Gastroesophageal sphincter (tissue), 4 donors: Measurements from ENCODE around the gene SLC17A9. TPM values are rescaled to one million over a fixed set of nuclear protein-coding genes. Genes with fewer than 3 reads are reported as not detected.

Source experiments
- ATAC-seq: fragments of 150-250 bp; one replicate; pipeline ENCODE4 v1.9.1; 2016; ENCODE audit warnings: mild to moderate bottlenecking, moderate library complexity
- H3K27ac ChIP-seq, 4 donors: fragments of 200-600 bp; sonication (generic) in 3 of 4; 1 replicate in 3 of 4; 2 replicates in 1 of 4; pipeline ENCODE4 v1.5.1; 2016 to 2019
- H3K27me3 ChIP-seq: fragments of 200-600 bp; sonication (generic); one replicate; pipeline ENCODE4 v1.5.1; 2019
- H3K36me3 ChIP-seq, 2 donors: fragments of 200-600 bp; sonication (generic); one replicate each; pipeline ENCODE4 v1.5.1; 2019; ENCODE audit warnings: control low read depth in 1 of 2
- H3K4me1 ChIP-seq, 3 donors: fragments of 200-600 bp; sonication (generic); 1 replicate in 2 of 3; 2 replicates in 1 of 3; pipeline ENCODE4 v1.5.1; 2016 to 2019; ENCODE audit warnings: control low read depth in 2 of 3
- H3K4me3 ChIP-seq, 2 donors: fragments of 200-600 bp; sonication (generic); one replicate each; pipeline ENCODE4 v1.5.1; 2019; ENCODE audit warnings: mild to moderate bottlenecking in 1 of 2, moderate library complexity in 1 of 2
- H3K9me3 ChIP-seq, 3 donors: fragments of 200-600 bp; sonication (generic); one replicate each; pipeline ENCODE4 v1.5.1; 2017 to 2019; ENCODE audit warnings: control low read depth in 2 of 3
- EP300 ChIP-seq: sonication (generic); formaldehyde crosslinking; IDR thresholded peaks from one replicate; pipeline ENCODE4 v1.6.1; 2017; ENCODE audit warnings: antibody characterized with exemption, mild to moderate bottlenecking
- POLR2A ChIP-seq, 2 donors: fragments of 450-650 bp; IDR thresholded peaks; one replicate each; pipeline ENCODE4 v1.6.1; 2017; ENCODE audit warnings: antibody characterized with exemption in 2 of 2, mild to moderate bottlenecking in 2 of 2, moderate library complexity in 1 of 2
- POLR2AphosphoS5 ChIP-seq: sonication (generic); formaldehyde crosslinking; IDR thresholded peaks from one replicate; pipeline ENCODE4 v1.6.1; 2017; ENCODE audit warnings: antibody characterized with exemption
- WGBS, 2 donors: methylation state at CpG; one replicate each; pipeline ENCODE4 v1.1.5; 2018; ENCODE audit warnings: low coverage in 1 of 2; 5-methylcytosine and 5-hydroxymethylcytosine counted together
- total RNA-seq, 4 donors: library from RNA; depleted of rRNA; stranded (reverse); fragments of >200 nt; gene quantifications; one replicate each; pipeline ENCODE4 v1.1.0, GENCODE V29; 2016
- TF ChIP-seq, protein P1 (sequence below), 4 experiments: fragments of 200-600 bp in 2 of 4; fragments of 450-650 bp in 2 of 4; sonication (generic) in 1 of 4; IDR thresholded peaks; one replicate each; pipeline ENCODE4 v1.5.1; 2017 to 2019; ENCODE audit warnings: antibody characterized with exemption in 4 of 4, mild to moderate bottlenecking in 2 of 4, moderate library complexity in 2 of 4

The SLC17A9 gene
- total RNA-seq, 4 donors from 2014 or later, result 1.3 to 4.6 (median 2.8) TPM

DNA sequence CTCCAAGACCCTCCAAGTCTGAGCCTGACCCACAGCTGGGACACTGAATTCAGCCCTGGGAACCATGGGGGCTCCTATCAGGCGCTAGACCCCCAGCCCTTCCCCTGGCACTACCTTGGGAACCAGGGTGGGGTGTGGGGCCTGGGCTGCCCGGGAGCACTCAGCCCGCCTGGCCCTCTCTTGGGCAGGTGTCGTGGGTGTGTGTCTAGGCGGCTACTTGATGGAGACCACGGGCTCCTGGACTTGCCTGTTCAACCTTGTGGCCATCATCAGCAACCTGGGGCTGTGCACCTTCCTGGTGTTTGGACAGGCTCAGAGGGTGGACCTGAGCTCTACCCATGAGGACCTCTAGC, 14.6 kb downstream of the SLC17A9 start:
- H3K4me1 ChIP-seq, result peaks cover 0 to under 1% (median 0%) of the 10 kb centered on the region in 3 donors
- no peak overlapping the region for H3K27ac ChIP-seq
- no peak for ATAC-seq
- peaks cover 0 to 35% of the 10 kb centered on the region in 2 donors for H3K36me3 ChIP-seq
- peaks cover 36% of the 10 kb centered on the region for H3K27me3 ChIP-seq
- WGBS, 2 donors, result no CpG with 5 or more reads among the region's 6 CpGs
- no peaks in the 10 kb centered on the region for H3K9me3 ChIP-seq
- TF ChIP-seq, protein P1, sequence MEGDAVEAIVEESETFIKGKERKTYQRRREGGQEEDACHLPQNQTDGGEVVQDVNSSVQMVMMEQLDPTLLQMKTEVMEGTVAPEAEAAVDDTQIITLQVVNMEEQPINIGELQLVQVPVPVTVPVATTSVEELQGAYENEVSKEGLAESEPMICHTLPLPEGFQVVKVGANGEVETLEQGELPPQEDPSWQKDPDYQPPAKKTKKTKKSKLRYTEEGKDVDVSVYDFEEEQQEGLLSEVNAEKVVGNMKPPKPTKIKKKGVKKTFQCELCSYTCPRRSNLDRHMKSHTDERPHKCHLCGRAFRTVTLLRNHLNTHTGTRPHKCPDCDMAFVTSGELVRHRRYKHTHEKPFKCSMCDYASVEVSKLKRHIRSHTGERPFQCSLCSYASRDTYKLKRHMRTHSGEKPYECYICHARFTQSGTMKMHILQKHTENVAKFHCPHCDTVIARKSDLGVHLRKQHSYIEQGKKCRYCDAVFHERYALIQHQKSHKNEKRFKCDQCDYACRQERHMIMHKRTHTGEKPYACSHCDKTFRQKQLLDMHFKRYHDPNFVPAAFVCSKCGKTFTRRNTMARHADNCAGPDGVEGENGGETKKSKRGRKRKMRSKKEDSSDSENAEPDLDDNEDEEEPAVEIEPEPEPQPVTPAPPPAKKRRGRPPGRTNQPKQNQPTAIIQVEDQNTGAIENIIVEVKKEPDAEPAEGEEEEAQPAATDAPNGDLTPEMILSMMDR (IDR thresholded peaks at IDR 0.05), result no peak
- no peak for TF ChIP-seq POLR2A (IDR thresholded peaks at IDR 0.05)
- no peak for TF ChIP-seq EP300
- TF ChIP-seq POLR2AphosphoS5, result no peak
- H3K4me3 ChIP-seq, result no peak overlapping the region

DNA sequence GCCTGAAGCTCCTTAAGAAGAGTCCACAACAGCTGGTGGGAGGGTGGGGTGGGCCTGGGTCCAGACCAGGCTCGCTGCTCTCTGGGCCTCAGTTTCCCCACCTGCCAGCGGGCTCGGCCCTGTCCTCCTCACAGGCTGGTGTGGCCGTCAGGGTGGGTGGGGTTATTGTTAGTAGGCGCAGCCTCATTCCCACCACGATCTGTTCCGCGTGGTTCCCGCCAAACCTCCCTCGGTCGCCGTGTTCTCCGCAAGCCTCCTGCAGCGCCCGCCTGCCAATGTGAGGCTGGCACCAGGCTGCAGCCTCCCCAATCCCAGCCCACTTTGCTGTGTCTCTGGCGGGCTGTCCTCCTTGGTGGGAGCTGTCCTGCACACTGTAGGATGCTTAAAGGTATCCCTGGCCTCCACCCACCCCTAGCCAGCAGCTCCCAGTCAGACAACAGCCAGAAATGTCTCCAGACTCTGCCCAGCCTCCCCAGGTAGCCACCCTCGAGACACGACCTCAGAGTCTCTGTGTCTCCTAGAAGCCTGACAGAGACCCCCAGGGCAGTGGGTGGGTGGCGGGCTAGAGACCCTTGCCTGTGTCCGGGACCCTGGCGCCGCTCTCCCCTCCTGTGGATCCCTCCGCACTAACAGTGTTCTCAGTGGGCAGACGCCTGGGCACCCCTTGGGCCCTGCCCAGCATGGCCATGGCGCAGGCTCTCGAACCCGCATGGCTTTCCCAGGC, 15.3 kb downstream of the SLC17A9 start:
- 94% methylated on average over 17 of the region's 27 CpGs; no CpG with 5 or more reads in 1 of the 2 donors for WGBS, 2 donors
- H3K9me3 ChIP-seq, result no peaks in the 10 kb centered on the region
- no peak for ATAC-seq
- TF ChIP-seq POLR2A (IDR thresholded peaks at IDR 0.05) (no peak), EP300 (no peak), POLR2AphosphoS5 (no peak)
- TF ChIP-seq, protein P1 (IDR thresholded peaks at IDR 0.05), result no peak
- peaks cover 0 to 29% of the 10 kb centered on the region in 2 donors for H3K36me3 ChIP-seq
- no peak overlapping the region for H3K4me3 ChIP-seq
- H3K27me3 ChIP-seq, result peaks cover 43% of the 10 kb centered on the region
- H3K27ac ChIP-seq, result no peak overlapping the region
- peaks cover 0 to 8% (median 4%) of the 10 kb centered on the region in 3 donors for H3K4me1 ChIP-seq

DNA sequence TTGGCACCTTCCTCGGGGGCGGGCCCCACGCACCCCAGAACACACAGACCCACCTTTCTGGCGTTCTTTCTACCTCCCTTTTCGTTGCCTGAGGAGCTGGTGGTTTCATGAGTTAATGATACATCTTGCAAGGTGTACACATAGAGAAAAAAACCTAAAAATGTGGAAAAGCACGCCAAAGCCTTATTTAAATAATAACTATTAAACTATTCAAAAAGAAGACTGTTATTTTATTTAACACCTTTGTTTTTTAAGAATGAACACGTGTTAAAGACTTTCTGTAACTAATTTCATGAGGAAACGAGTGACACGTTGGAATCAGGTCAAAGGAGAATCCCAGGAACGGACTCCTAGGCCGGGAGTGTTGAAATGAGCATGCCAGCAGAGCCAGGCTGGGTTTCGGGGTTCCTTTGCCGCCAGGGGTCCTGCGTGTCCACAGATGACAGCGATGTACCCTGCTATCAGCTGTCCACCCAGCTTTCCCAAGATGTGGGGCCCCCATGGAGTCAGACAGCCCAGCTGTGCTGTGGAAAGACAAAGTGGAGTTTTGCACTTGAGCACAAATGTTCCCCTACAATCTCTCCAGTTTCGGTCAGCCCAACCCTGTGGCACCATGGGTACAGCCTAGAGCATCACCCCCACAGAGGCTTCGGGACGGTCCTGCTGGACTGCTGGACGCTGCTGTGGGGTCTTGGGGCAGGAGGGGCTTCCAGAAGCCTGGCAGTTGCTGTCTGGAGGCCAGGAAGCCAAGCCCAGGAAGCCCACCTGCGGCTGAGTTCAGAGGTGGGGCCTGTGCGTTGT, 16.1 kb downstream of the SLC17A9 start:
- 72 to 80% methylated on average over 11 to 15 of the region's 21 CpGs for WGBS, 2 donors
- Histone ChIP-seq H3K36me3 (peaks cover 0 to 21% of the 10 kb centered on the region in 2 donors), H3K9me3 (no peaks in the 10 kb centered on the region), H3K27me3 (peaks cover 50% of the 10 kb centered on the region), H3K4me1 (peaks cover 0 to 15% (median 5%) of the 10 kb centered on the region in 3 donors), H3K27ac (no peak overlapping the region), H3K4me3 (no peak overlapping the region)
- ATAC-seq, result no peak
- TF ChIP-seq EP300 (no peak), POLR2A (IDR thresholded peaks at IDR 0.05) (no peak), POLR2AphosphoS5 (no peak)
- TF ChIP-seq, protein P1 (IDR thresholded peaks at IDR 0.05), result no peak

DNA sequence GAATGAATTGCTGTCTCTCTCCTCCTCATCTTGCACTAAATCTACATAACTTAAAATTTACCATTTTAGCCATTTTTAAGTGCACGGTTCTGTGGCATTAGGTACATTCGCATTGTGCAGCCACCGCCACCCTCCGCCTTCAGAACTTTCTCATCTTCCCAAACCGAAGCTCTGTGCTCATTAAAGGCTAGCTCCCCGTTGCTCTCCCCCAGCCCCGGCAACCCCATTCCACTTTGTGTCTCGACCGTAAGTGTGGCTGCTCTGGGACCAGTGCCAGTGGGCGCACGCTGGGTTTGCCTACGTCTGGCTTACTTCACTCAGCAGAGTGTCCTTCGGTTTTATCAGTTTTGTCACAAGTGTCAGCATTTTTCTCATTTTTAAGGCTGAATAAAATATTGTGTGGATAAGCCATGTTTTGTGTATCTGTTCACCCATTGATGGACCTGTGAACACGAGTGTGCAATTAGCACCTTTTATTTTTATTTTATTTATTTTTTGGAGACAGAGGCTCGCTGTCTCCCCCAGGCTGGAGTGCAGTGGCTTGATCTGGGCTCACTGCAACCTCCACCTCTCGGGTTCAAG, 16.8 kb downstream of the SLC17A9 start:
- TF ChIP-seq, protein P1 (IDR thresholded peaks at IDR 0.05), result no peak
- TF ChIP-seq POLR2A (IDR thresholded peaks at IDR 0.05) (no peak), EP300 (no peak), POLR2AphosphoS5 (no peak)
- peaks cover 0 to 15% (median 5%) of the 10 kb centered on the region in 3 donors for H3K4me1 ChIP-seq
- H3K27me3 ChIP-seq, result peaks cover 57% of the 10 kb centered on the region
- WGBS, 2 donors, result 38 to 49% methylated on average over 15 to 16 of the region's 16 CpGs
- H3K36me3 ChIP-seq, result peaks cover 0 to 14% of the 10 kb centered on the region in 2 donors
- no peak for ATAC-seq
- no peak overlapping the region for H3K4me3 ChIP-seq
- H3K9me3 ChIP-seq, result no peaks in the 10 kb centered on the region
- H3K27ac ChIP-seq, result no peak overlapping the region
